ENCODE measurements around the gene UBE2I. TPM values are rescaled to one million over a fixed set of nuclear protein-coding genes. Genes with fewer than 3 reads are reported as not detected.
"Not testable (repeated sequence)": the region's sequence is repeated elsewhere in the genome, so short reads cannot be mapped to it uniquely, and the experiment has no call there.

The UBE2I gene
- total RNA-seq, 2 donors from 2014 or later = 68.2 to 76.1 TPM

DNA sequence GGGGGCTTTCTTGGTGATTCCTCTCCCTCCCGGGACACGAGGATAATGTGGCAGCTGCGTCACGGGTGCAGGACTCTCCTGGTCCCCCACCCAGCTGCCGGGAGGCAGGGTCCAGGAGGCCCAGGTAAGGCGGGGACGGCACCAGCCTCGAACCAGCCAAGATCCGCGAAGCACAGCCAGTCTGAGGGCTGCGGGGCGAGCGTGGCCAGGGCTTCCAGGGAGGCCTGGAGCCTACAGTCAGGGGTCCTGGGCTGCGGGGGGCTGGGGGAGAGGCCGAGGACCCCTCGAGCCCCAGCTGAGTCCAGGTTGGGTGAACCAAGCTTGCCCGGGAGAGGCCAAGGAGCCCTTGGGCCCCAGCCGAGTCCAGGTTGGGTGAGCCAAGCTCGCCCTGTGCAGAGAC is 43.6 kb upstream of the UBE2I start:
- Histone ChIP-seq H3K27ac (no peak overlapping the region), H3K27me3 (replicated peaks; ENCODE audit: insufficient read depth) (no peaks in the 10 kb centered on the region), H3K36me3 (no peaks in the 10 kb centered on the region), H3K4me3 (no peak overlapping the region), H3K9me3 (no peaks in the 10 kb centered on the region), H3K4me1 (ENCODE audit: control insufficient read depth in 1 of 2, low read depth in 2 of 2) (no peaks in the 10 kb centered on the region)
- ATAC-seq (ENCODE audit: insufficient number of reproducible peaks, low FRiP score, low read depth) (no peak), DNase-seq (ENCODE audit: low spot score) (no peak)
- no peak for TF ChIP-seq CTCF (IDR thresholded peaks at IDR 0.05)

GRCh38 chr16:1269418-1269817 is 40.0 kb upstream of the UBE2I start:
- H3K9me3 ChIP-seq; H3K27ac ChIP-seq; H3K4me1 ChIP-seq (ENCODE audit: control insufficient read depth in 1 of 2, low read depth in 2 of 2); ATAC-seq (ENCODE audit: insufficient number of reproducible peaks, low FRiP score, low read depth); H3K36me3 ChIP-seq; DNase-seq (ENCODE audit: low spot score); H3K27me3 ChIP-seq (replicated peaks; ENCODE audit: insufficient read depth); H3K4me3 ChIP-seq: not testable (repeated sequence)

GRCh38 chr16:1271380-1271723 is 38.1 kb upstream of the UBE2I start:
- H3K4me3 ChIP-seq = no peak overlapping the region
- no peaks in the 10 kb centered on the region for H3K27me3 ChIP-seq (replicated peaks; ENCODE audit: insufficient read depth)
- ATAC-seq (ENCODE audit: insufficient number of reproducible peaks, low FRiP score, low read depth) (no peak), DNase-seq (ENCODE audit: low spot score) (no peak)
- TF ChIP-seq CTCF (IDR thresholded peaks at IDR 0.05) = no peak
- no peaks in the 10 kb centered on the region for H3K9me3 ChIP-seq
- H3K27ac ChIP-seq = no peak overlapping the region
- H3K4me1 ChIP-seq (ENCODE audit: control insufficient read depth in 1 of 2, low read depth in 2 of 2) = peaks cover 0 to 4% of the 10 kb centered on the region in 2 donors
- H3K36me3 ChIP-seq = no peaks in the 10 kb centered on the region

DNA sequence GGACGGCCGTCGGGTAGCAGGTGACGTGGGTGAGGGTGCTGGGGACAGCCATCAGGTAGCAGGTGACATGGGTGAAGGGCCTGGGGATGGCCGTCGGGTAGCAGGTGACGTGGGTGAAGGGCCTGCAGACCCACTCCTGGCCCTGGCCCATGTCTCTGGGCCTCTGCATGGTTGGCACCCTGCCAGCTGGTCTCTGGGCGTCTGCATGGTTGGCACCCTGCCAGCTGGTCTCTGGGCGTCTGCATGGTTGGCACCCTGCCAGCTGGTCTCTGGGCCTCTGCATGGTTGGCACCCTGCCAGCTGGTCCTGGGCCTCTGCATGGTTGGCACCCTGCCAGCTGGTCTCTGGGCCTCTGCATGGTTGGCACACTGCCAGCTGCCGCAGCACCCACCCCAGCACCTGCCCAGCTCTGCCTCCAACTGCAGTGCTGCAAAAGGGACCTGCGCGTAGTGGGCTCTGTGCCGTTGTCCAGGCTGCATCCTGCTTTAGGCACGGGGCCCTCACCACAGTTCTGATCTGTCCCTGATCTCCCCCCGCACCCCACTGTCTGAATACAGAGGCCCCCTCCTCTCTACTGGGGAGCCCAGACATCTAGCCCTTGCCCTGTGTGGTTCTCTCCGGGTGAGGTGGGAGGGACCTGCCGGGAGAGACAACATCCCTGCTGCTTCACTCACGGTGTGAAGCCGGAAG is 37.6 kb upstream of the UBE2I start:
- not testable (repeated sequence) for H3K27ac ChIP-seq; H3K4me3 ChIP-seq; H3K36me3 ChIP-seq; ATAC-seq (ENCODE audit: insufficient number of reproducible peaks, low FRiP score, low read depth); DNase-seq (ENCODE audit: low spot score); H3K27me3 ChIP-seq (replicated peaks; ENCODE audit: insufficient read depth); H3K4me1 ChIP-seq (ENCODE audit: control insufficient read depth in 1 of 2, low read depth in 2 of 2); H3K9me3 ChIP-seq

GRCh38 chr16:1272453-1273198 is 36.8 kb upstream of the UBE2I start:
- TF ChIP-seq CTCF (IDR thresholded peaks at IDR 0.05) = no peak
- DNase-seq (ENCODE audit: low spot score) (no peak), ATAC-seq (ENCODE audit: insufficient number of reproducible peaks, low FRiP score, low read depth) (no peak)
- Histone ChIP-seq H3K4me3 (no peak overlapping the region), H3K27ac (no peak overlapping the region), H3K27me3 (replicated peaks; ENCODE audit: insufficient read depth) (no peaks in the 10 kb centered on the region), H3K36me3 (no peaks in the 10 kb centered on the region), H3K4me1 (ENCODE audit: control insufficient read depth in 1 of 2, low read depth in 2 of 2) (peaks cover 0 to 4% of the 10 kb centered on the region in 2 donors), H3K9me3 (no peaks in the 10 kb centered on the region)

GRCh38 chr16:1273816-1274215 is 35.6 kb upstream of the UBE2I start:
- H3K27me3 ChIP-seq (replicated peaks; ENCODE audit: insufficient read depth) = no peaks in the 10 kb centered on the region
- no peak for TF ChIP-seq CTCF (IDR thresholded peaks at IDR 0.05)
- DNase-seq (ENCODE audit: low spot score) (no peak), ATAC-seq (ENCODE audit: insufficient number of reproducible peaks, low FRiP score, low read depth) (no peak)
- H3K4me1 ChIP-seq (ENCODE audit: control insufficient read depth in 1 of 2, low read depth in 2 of 2) = peaks cover 0 to 4% of the 10 kb centered on the region in 2 donors
- H3K27ac ChIP-seq = no peak overlapping the region
- H3K4me3 ChIP-seq = no peak overlapping the region
- H3K9me3 ChIP-seq = no peaks in the 10 kb centered on the region
- H3K36me3 ChIP-seq = no peaks in the 10 kb centered on the region

Measured in thoracic aorta (tissue), 2 donors.